Upper lobe of right lung (tissue), 1 donor: Measurements from ENCODE around the gene SH3D19. TPM values are rescaled to one million over a fixed set of nuclear protein-coding genes. Genes with fewer than 3 reads are reported as not detected.

Experiments used
- ATAC-seq: fragments of 200-7000 bp; cut with Tn5 transposase; one replicate; pipeline ENCODE4 v1.9.1; 2020; ENCODE audit warnings: mild to moderate bottlenecking, moderate library complexity
- DNase-seq: peaks from one replicate; pipeline ENCODE4 v3.0.0-alpha.2; 2020
- H3K27ac ChIP-seq: fragments of 200-600 bp; one replicate; pipeline ENCODE4 v1.8.0; 2022
- H3K27me3 ChIP-seq: fragments of 200-600 bp; one replicate; pipeline ENCODE4 v1.8.0; 2022; ENCODE audit warnings: mild to moderate bottlenecking
- H3K36me3 ChIP-seq: fragments of 200-600 bp; one replicate; pipeline ENCODE4 v1.8.0; 2022
- H3K4me1 ChIP-seq: fragments of 200-600 bp; one replicate; pipeline ENCODE4 v1.8.0; 2022
- H3K4me3 ChIP-seq: fragments of 200-600 bp; one replicate; pipeline ENCODE4 v1.8.0; 2022; ENCODE audit warnings: mild to moderate bottlenecking
- H3K9me3 ChIP-seq: fragments of 200-600 bp; one replicate; pipeline ENCODE4 v1.8.0; 2022
- intact Hi-C: fragments of 100-400 bp; cut with DNase I; formaldehyde crosslinking; loops from one replicate; pipeline ENCODE4 v1.11.0; 2022
- total RNA-seq: library from RNA; stranded (reverse); fragmentation: NEBNext Ultra II Directional; extraction: Animal tissue kit (Norgen Biotek cat#: 25700); gene quantifications from one replicate; pipeline ENCODE4 v1.2.1, GENCODE V29; 2021
- TF ChIP-seq, protein P1 (sequence below): fragments of 200-600 bp; IDR thresholded peaks from one replicate; pipeline ENCODE4 v1.8.0; 2022; ENCODE audit warnings: antibody characterized with exemption
- donor health status: DM: no; HTN: yes; CAD: no; lungs with severe emphysema.

Gene SH3D19
- total RNA-seq, 1 donor from 2014 or later = 125 TPM

DNA sequence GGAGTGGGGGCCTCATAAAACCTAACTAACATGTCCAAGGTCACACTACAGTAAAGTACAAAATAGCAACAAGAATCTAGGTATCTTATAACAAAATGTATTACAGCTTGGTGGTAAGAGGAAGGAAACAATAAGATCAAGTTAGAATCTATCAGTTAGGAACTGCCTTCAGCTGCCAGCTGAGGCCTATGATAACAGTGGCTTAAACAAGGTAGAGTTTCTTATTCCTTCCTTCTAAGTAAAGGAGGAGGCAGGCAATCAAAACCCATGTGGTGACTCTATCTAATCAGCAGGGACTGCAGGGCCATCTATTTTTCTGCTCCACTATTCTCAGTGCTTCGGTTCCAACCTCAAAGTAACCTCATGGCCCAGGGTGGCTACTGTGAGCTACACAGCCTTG is 10.9 kb downstream of the SH3D19 start:
- H3K27me3 ChIP-seq = no peaks in the 10 kb centered on the region
- TF ChIP-seq, protein P1, sequence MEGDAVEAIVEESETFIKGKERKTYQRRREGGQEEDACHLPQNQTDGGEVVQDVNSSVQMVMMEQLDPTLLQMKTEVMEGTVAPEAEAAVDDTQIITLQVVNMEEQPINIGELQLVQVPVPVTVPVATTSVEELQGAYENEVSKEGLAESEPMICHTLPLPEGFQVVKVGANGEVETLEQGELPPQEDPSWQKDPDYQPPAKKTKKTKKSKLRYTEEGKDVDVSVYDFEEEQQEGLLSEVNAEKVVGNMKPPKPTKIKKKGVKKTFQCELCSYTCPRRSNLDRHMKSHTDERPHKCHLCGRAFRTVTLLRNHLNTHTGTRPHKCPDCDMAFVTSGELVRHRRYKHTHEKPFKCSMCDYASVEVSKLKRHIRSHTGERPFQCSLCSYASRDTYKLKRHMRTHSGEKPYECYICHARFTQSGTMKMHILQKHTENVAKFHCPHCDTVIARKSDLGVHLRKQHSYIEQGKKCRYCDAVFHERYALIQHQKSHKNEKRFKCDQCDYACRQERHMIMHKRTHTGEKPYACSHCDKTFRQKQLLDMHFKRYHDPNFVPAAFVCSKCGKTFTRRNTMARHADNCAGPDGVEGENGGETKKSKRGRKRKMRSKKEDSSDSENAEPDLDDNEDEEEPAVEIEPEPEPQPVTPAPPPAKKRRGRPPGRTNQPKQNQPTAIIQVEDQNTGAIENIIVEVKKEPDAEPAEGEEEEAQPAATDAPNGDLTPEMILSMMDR = no peak
- intact Hi-C loops = no loop called here
- peak overlapping the region; percentile 7 for H3K27ac ChIP-seq
- no peaks in the 10 kb centered on the region for H3K36me3 ChIP-seq
- H3K4me1 ChIP-seq = peaks cover 12% of the 10 kb centered on the region
- no peak for DNase-seq
- H3K4me3 ChIP-seq = no peak overlapping the region
- peak; percentile 33 for ATAC-seq
- H3K9me3 ChIP-seq = no peaks in the 10 kb centered on the region

DNA sequence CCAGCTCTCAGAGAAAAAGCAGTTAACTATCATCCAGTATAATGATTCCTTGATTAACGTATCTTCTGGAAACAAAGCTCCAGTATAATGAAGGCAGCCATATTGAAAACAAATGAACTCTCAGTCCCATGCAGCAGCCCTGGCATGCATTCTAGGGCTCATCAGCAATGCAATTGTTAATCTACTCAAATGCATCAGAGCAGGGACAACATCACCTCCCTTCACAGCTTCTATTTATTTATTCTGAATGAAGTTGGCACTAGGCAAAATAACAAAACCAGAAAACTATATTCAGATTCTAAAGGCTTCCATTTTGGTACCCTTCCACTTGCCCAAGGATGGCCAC is 11.4 kb downstream of the SH3D19 start:
- DNase-seq = no peak
- H3K4me3 ChIP-seq = no peak overlapping the region
- peaks cover 12% of the 10 kb centered on the region for H3K4me1 ChIP-seq
- no peak for ATAC-seq
- intact Hi-C loops = no loop called here
- H3K27ac ChIP-seq = no peak overlapping the region
- no peaks in the 10 kb centered on the region for H3K36me3 ChIP-seq
- no peaks in the 10 kb centered on the region for H3K9me3 ChIP-seq
- no peaks in the 10 kb centered on the region for H3K27me3 ChIP-seq
- TF ChIP-seq, protein P1 = no peak

DNA sequence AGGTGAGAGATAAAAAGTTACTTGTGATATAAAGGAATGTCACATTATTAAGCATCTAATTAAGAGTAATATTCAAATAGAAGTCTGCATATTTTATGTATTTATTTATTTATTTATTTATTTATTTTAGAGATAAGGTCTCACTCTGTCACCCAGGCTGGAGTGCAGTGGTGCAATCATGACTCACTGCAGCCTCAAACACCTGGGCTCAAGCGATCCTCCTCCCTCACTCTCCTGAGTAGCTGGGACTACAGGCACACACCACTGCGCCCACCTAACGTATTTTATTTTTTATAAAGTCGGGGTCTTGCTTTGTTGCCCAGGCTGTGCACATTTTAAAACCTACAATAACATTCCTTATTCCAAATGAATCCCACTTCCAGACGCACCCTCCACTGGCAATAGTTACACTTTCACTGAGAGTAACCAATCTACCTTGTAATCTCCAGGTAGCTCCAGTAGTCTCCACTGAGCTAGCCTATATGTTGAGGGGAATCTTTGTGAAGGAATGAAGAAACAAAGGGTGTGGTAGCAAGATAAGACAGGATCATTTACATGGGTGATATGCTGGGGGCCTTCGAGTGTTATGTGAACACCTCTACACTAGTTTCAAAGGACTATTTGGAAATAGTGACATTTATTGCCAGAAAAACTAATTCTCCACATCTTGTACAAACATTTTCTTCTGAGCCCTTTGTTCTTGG is 11.9 kb downstream of the SH3D19 start:
- Histone ChIP-seq H3K4me1 (peaks cover 12% of the 10 kb centered on the region), H3K36me3 (no peaks in the 10 kb centered on the region), H3K4me3 (no peak overlapping the region), H3K27ac (no peak overlapping the region), H3K27me3 (no peaks in the 10 kb centered on the region), H3K9me3 (no peaks in the 10 kb centered on the region)
- DNase-seq = no peak
- no peak for ATAC-seq
- intact Hi-C loops = no loop called here
- TF ChIP-seq, protein P1 = no peak

DNA sequence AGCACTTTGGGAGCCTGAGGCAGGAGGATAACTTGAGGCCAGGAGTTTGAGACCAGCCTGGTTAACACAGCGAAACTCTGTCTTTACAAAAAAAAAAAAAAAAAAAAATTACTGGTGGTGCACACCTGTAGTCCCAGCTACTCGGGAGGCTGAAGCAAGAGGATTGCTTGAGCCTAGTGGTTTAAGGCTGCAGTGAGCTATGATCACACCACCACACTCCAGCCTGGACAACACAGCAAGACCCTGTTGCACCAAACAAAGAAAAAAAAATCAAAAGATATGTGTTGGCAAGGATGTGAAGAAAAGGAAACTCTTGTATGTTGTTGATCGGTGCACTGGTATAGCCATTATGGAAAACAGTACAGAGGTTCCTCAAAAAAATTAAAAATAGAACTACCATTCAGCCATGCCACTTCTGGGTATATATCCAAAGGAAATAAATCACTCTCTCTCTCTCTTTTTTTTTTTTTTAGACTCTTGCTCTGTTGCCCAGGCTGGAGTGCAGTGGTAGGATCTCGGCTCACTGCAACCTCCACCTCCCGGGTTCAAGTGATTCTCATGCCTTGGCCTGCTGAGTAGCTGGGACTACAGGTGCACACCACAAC is 15.2 kb downstream of the SH3D19 start:
- no peak overlapping the region for H3K27ac ChIP-seq
- no peak for DNase-seq
- no peak for ATAC-seq

DNA sequence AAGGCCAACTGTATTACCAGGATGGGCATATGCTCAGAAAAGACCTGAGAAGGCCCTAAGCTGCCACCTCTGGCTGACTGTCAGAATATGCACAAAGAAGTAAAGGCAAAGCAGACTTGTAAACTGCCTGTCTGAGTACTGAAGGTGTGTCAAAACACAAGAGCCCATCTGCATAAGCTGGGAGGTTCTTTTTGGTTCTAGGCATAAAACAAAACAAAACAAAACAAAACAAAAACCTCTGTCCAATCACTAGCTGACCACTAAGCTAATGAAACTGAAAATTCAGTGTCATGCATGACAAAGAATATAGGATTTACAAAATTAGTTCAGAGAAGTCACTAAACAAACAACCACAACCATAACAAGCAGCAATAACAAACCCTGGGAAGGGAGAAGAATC is 20.6 kb downstream of the SH3D19 start:
- no peak overlapping the region for H3K4me3 ChIP-seq
- no peak overlapping the region for H3K27ac ChIP-seq
- no peaks in the 10 kb centered on the region for H3K27me3 ChIP-seq
- H3K36me3 ChIP-seq = no peaks in the 10 kb centered on the region
- TF ChIP-seq, protein P1 = no peak
- H3K9me3 ChIP-seq = no peaks in the 10 kb centered on the region
- peaks cover 4% of the 10 kb centered on the region for H3K4me1 ChIP-seq
- intact Hi-C loops = no loop called here
- ATAC-seq (no peak), DNase-seq (no peak)

More for the DNA sequence above, 15.2 kb downstream of the SH3D19 start:
- H3K4me1 ChIP-seq = peaks cover 3% of the 10 kb centered on the region
- no peaks in the 10 kb centered on the region for H3K36me3 ChIP-seq
- no peaks in the 10 kb centered on the region for H3K27me3 ChIP-seq
- H3K4me3 ChIP-seq = no peak overlapping the region
- TF ChIP-seq, protein P1 = no peak
- no peaks in the 10 kb centered on the region for H3K9me3 ChIP-seq
- intact Hi-C loops = no loop called here
